HEK293 (cell line): Measurements from ENCODE around the gene ANO9.

Experiments used
- CTCF ChIA-PET: fragments of 350-600 bp; formaldehyde crosslinking; extraction: SDS; loops from one replicate; lab custom pipeline; 2021; ENCODE audit warnings: antibody characterized with exemption; lab: Yijun Ruan, JAX
- POLR2A ChIA-PET: fragments of 300-600 bp; formaldehyde crosslinking; extraction: SDS; loops from one replicate; lab custom pipeline; 2020; ENCODE audit warnings: antibody characterized with exemption, inconsistent platforms; lab: Yijun Ruan, JAX
- H3K27ac ChIP-seq: fragments of 200-500 bp; sonication (Bioruptor generic); 2 replicates; pipeline ENCODE4 v1.5.1; 2014; ENCODE audit warnings: low read depth, low read length, control low read depth, inconsistent platforms; ENCODE audit errors: extremely low read depth
- H3K36me3 ChIP-seq, 2 experiments: fragments of 200-500 bp in 1 of 2; sonication (Bioruptor generic) in 1 of 2; 1 replicate in 1 of 2; 2 replicates in 1 of 2; pipeline ENCODE4 v1.5.1; 2014 to 2017; ENCODE audit warnings: inconsistent platforms in 2 of 2, low read length in 2 of 2; ENCODE audit not compliant: control insufficient read depth in 2 of 2, insufficient read depth in 1 of 2
- H3K4me1 ChIP-seq: fragments of 200-500 bp; sonication (Bioruptor generic); 2 replicates; pipeline ENCODE4 v1.5.1; 2014; ENCODE audit warnings: mild to moderate bottlenecking, low read length, inconsistent platforms; ENCODE audit not compliant: control insufficient read depth, insufficient read depth
- H3K4me3 ChIP-seq: 2 replicates; pipeline ENCODE4 v1.5.1; 2011; ENCODE audit warnings: low read depth, mild to moderate bottlenecking, control low read depth, low read length, moderate library complexity
- H3K9me3 ChIP-seq: fragments of 200-500 bp; sonication (Bioruptor generic); 2 replicates; pipeline ENCODE4 v1.5.1; 2014; ENCODE audit warnings: low read depth, low read length, inconsistent platforms; ENCODE audit not compliant: control insufficient read depth, insufficient read depth
- PATZ1 ChIP-seq: fragments of 450-650 bp; formaldehyde crosslinking; IDR thresholded peaks from 2 replicates; pipeline ENCODE4 v1.5.1; 2016; ENCODE audit warnings: missing biosample characterization, missing genetic modification characterization
- SP3 ChIP-seq: fragments of 450-650 bp; formaldehyde crosslinking; IDR thresholded peaks from 2 replicates; pipeline ENCODE4 v1.5.1; 2016; ENCODE audit warnings: missing biosample characterization, missing genetic modification characterization
- ZBTB44 ChIP-seq: fragments of 450-650 bp; IDR thresholded peaks from 2 replicates; pipeline ENCODE4 v1.5.1; 2018; ENCODE audit warnings: missing biosample characterization, mild to moderate bottlenecking, missing genetic modification characterization
- ZFP37 ChIP-seq: fragments of 450-650 bp; formaldehyde crosslinking; IDR thresholded peaks from 2 replicates; pipeline ENCODE4 v1.5.1; 2016; ENCODE audit warnings: missing biosample characterization, missing genetic modification characterization
- ZFP41 ChIP-seq: fragments of 450-650 bp; formaldehyde crosslinking; IDR thresholded peaks from 2 replicates; pipeline ENCODE4 v1.5.1; 2016; ENCODE audit warnings: missing biosample characterization, missing genetic modification characterization, borderline replicate concordance
- ZFP69B ChIP-seq: fragments of 450-650 bp; formaldehyde crosslinking; IDR thresholded peaks from 2 replicates; pipeline ENCODE4 v1.5.1; 2016; ENCODE audit warnings: missing biosample characterization, missing genetic modification characterization
- ZNF133 ChIP-seq: fragments of 450-650 bp; formaldehyde crosslinking; IDR thresholded peaks from 2 replicates; pipeline ENCODE4 v1.5.1; 2016; ENCODE audit warnings: missing biosample characterization, missing genetic modification characterization
- ZNF157 ChIP-seq: fragments of 450-650 bp; formaldehyde crosslinking; IDR thresholded peaks from 2 replicates; pipeline ENCODE4 v1.5.1; 2016; ENCODE audit warnings: missing biosample characterization, missing genetic modification characterization
- ZNF175 ChIP-seq: fragments of 450-650 bp; formaldehyde crosslinking; IDR thresholded peaks from 2 replicates; pipeline ENCODE4 v1.5.1; 2016; ENCODE audit warnings: missing biosample characterization, missing genetic modification characterization
- ZNF214 ChIP-seq: fragments of 450-650 bp; formaldehyde crosslinking; IDR thresholded peaks from 2 replicates; pipeline ENCODE4 v1.5.1; 2017; ENCODE audit warnings: missing biosample characterization, mild to moderate bottlenecking, missing genetic modification characterization, borderline replicate concordance
- ZNF26 ChIP-seq: fragments of 450-650 bp; formaldehyde crosslinking; IDR thresholded peaks from 2 replicates; pipeline ENCODE4 v1.5.1; 2016; ENCODE audit warnings: missing biosample characterization, missing genetic modification characterization
- ZNF280C ChIP-seq: fragments of 450-650 bp; formaldehyde crosslinking; IDR thresholded peaks from 2 replicates; pipeline ENCODE4 v1.5.1; 2016; ENCODE audit warnings: missing biosample characterization, missing genetic modification characterization
- ZNF394 ChIP-seq: fragments of 450-650 bp; formaldehyde crosslinking; IDR thresholded peaks from 2 replicates; pipeline ENCODE4 v1.5.1; 2016; ENCODE audit warnings: missing biosample characterization, missing genetic modification characterization, mild to moderate bottlenecking, moderate library complexity, borderline replicate concordance
- ZNF449 ChIP-seq: fragments of 450-650 bp; formaldehyde crosslinking; IDR thresholded peaks from 2 replicates; pipeline ENCODE4 v1.5.1; 2017; ENCODE audit warnings: missing biosample characterization, mild to moderate bottlenecking, missing genetic modification characterization, moderate library complexity
- ZNF585B ChIP-seq: fragments of 450-650 bp; formaldehyde crosslinking; IDR thresholded peaks from 2 replicates; pipeline ENCODE4 v1.5.1; 2016; ENCODE audit warnings: missing biosample characterization, missing genetic modification characterization
- ZNF623 ChIP-seq: fragments of 450-650 bp; formaldehyde crosslinking; IDR thresholded peaks from 2 replicates; pipeline ENCODE4 v1.5.1; 2016; ENCODE audit warnings: missing biosample characterization, missing genetic modification characterization
- ZNF658 ChIP-seq: fragments of 450-650 bp; formaldehyde crosslinking; IDR thresholded peaks from 2 replicates; pipeline ENCODE4; 2016; ENCODE audit warnings: missing biosample characterization, missing genetic modification characterization
- ZSCAN23 ChIP-seq: fragments of 450-650 bp; formaldehyde crosslinking; IDR thresholded peaks from 2 replicates; pipeline ENCODE4 v1.5.1; 2016; ENCODE audit warnings: missing biosample characterization, missing genetic modification characterization
- ZSCAN5A ChIP-seq: fragments of 450-650 bp; formaldehyde crosslinking; IDR thresholded peaks from 2 replicates; pipeline ENCODE4 v1.5.1; 2016; ENCODE audit warnings: missing biosample characterization, missing genetic modification characterization

ANO9 gene

GRCh38 chr11:468036-468435, 26.2 kb upstream of the ANO9 start:
- CTCF ChIA-PET = no interaction called here
- Histone ChIP-seq H3K9me3 (no peaks in the 10 kb centered on the region), H3K27ac (no peak overlapping the region), H3K36me3 (peaks cover 0 to 15% of the 10 kb centered on the region in 2 experiments; a peak in 1 of 3 replicates), H3K4me3 (no peak overlapping the region), H3K4me1 (peaks cover 3% of the 10 kb centered on the region; the same call in 1 of the 2 replicates)
- POLR2A ChIA-PET = no interaction called here
- TF ChIP-seq ZBTB44 (no peak), ZFP41 (tag by site-specific recombination) (no peak), ZFP37 (tag by site-specific recombination) (no peak), ZFP69B (tag by site-specific recombination) (no peak), ZNF658 (tag by site-specific recombination) (no peak), ZNF133 (tag by site-specific recombination) (no peak), ZNF394 (no peak), ZNF623 (tag by site-specific recombination) (no peak), ZSCAN23 (tag by site-specific recombination) (no peak), SP3 (tag by site-specific recombination) (no peak), ZNF585B (tag by site-specific recombination) (no peak), ZNF280C (tag by site-specific recombination) (no peak), ZNF157 (tag by site-specific recombination) (no peak), ZNF214 (no peak), PATZ1 (tag by site-specific recombination) (no peak), ZNF26 (tag by site-specific recombination) (no peak), ZNF449 (no peak), ZSCAN5A (tag by site-specific recombination) (no peak), ZNF175 (tag by site-specific recombination) (no peak)
